ENCODE data around the gene TARS1. TPM values are rescaled to one million over a fixed set of nuclear protein-coding genes. Genes with fewer than 3 reads are reported as not detected.

The TARS1 gene
- total RNA-seq, 2 experiments from 2014 or later = 240 to 248 TPM

GRCh38 chr5:33474931-33475499 lies 34.2 kb downstream of the TARS1 start:
- Mint-ChIP-seq H3K27ac (no peak overlapping the region), H3K36me3 (peaks cover 65% of the 10 kb centered on the region), H3K4me3 (no peak overlapping the region), H3K4me1 (ENCODE audit: low read depth) (no peaks in the 10 kb centered on the region), H3K9me3 (peaks cover 12% of the 10 kb centered on the region), H3K27me3 (no peaks in the 10 kb centered on the region)
- intact Hi-C loops (cut with micrococcal nuclease) = no loop called here
- ChIA-PET CTCF (interaction anchor here (0.6 kb wide), 1 partner anchor 997 kb away, joined by 3 read pairs; no protein-coding TSS in a partner anchor), POLR2A (no interaction called here)
- DNase-seq = no peak

GRCh38 chr5:33475706-33476105 lies 34.9 kb downstream of the TARS1 start:
- no peak for DNase-seq
- H3K36me3 Mint-ChIP-seq = peaks cover 59% of the 10 kb centered on the region
- no peaks in the 10 kb centered on the region for H3K27me3 Mint-ChIP-seq
- POLR2A ChIA-PET = no interaction called here
- CTCF ChIA-PET = no interaction called here
- H3K27ac Mint-ChIP-seq = no peak overlapping the region
- H3K9me3 Mint-ChIP-seq = peaks cover 12% of the 10 kb centered on the region
- H3K4me3 Mint-ChIP-seq = no peak overlapping the region
- no peaks in the 10 kb centered on the region for H3K4me1 Mint-ChIP-seq (ENCODE audit: low read depth)
- intact Hi-C loops (cut with micrococcal nuclease) = no loop called here

GRCh38 chr5:33476992-33477391 lies 36.2 kb downstream of the TARS1 start:
- ChIA-PET POLR2A (no interaction called here), CTCF (no interaction called here)
- no peak for DNase-seq
- Mint-ChIP-seq H3K4me3 (no peak overlapping the region), H3K9me3 (peaks cover 12% of the 10 kb centered on the region), H3K36me3 (peaks cover 53% of the 10 kb centered on the region), H3K27ac (no peak overlapping the region), H3K4me1 (ENCODE audit: low read depth) (no peaks in the 10 kb centered on the region), H3K27me3 (no peaks in the 10 kb centered on the region)
- intact Hi-C loops (cut with micrococcal nuclease) = no loop called here

- no peaks in the 10 kb centered on the region for H3K27me3 Mint-ChIP-seq
- CTCF ChIA-PET = no interaction called here
- no peak overlapping the region for H3K27ac Mint-ChIP-seq
- H3K4me1 Mint-ChIP-seq (ENCODE audit: low read depth) = no peaks in the 10 kb centered on the region
- no peak for DNase-seq
- H3K4me3 Mint-ChIP-seq = no peak overlapping the region
- POLR2A ChIA-PET = no interaction called here
- peaks cover 12% of the 10 kb centered on the region for H3K9me3 Mint-ChIP-seq
- H3K36me3 Mint-ChIP-seq = peaks cover 46% of the 10 kb centered on the region
- intact Hi-C loops (cut with micrococcal nuclease) = no loop called here
These were observed 37.1 kb downstream of the TARS1 start for GRCh38 chr5:33477816-33478215.

- intact Hi-C loops (cut with micrococcal nuclease) = no loop called here
- no peak for DNase-seq
- ChIA-PET POLR2A (no interaction called here), CTCF (no interaction called here)
- Mint-ChIP-seq H3K27me3 (no peaks in the 10 kb centered on the region), H3K9me3 (peaks cover 4% of the 10 kb centered on the region), H3K4me3 (no peak overlapping the region), H3K36me3 (peaks cover 37% of the 10 kb centered on the region), H3K27ac (no peak overlapping the region), H3K4me1 (ENCODE audit: low read depth) (no peaks in the 10 kb centered on the region)
These were observed 38.5 kb downstream of the TARS1 start for GRCh38 chr5:33479311-33479710.

- Mint-ChIP-seq H3K9me3 (no peaks in the 10 kb centered on the region), H3K4me3 (no peak overlapping the region), H3K36me3 (peaks cover 22% of the 10 kb centered on the region), H3K27me3 (no peaks in the 10 kb centered on the region), H3K27ac (no peak overlapping the region), H3K4me1 (ENCODE audit: low read depth) (no peaks in the 10 kb centered on the region)
- POLR2A ChIA-PET = no interaction called here
- CTCF ChIA-PET = no interaction called here
- intact Hi-C loops (cut with micrococcal nuclease) = no loop called here
- no peak for DNase-seq
These were observed 40.1 kb downstream of the TARS1 start for GRCh38 chr5:33480876-33481275.

- POLR2A ChIA-PET = no interaction called here
- no peaks in the 10 kb centered on the region for H3K9me3 Mint-ChIP-seq
- no peaks in the 10 kb centered on the region for H3K4me1 Mint-ChIP-seq (ENCODE audit: low read depth)
- H3K27ac Mint-ChIP-seq = no peak overlapping the region
- DNase-seq = no peak
- no peak overlapping the region for H3K4me3 Mint-ChIP-seq
- H3K36me3 Mint-ChIP-seq = peaks cover 11% of the 10 kb centered on the region
- CTCF ChIA-PET = no interaction called here
- no peaks in the 10 kb centered on the region for H3K27me3 Mint-ChIP-seq
- intact Hi-C loops (cut with micrococcal nuclease) = no loop called here
These were observed 41.6 kb downstream of the TARS1 start for GRCh38 chr5:33482335-33482734.

- Mint-ChIP-seq H3K27ac (no peak overlapping the region), H3K9me3 (no peaks in the 10 kb centered on the region), H3K27me3 (no peaks in the 10 kb centered on the region), H3K4me1 (ENCODE audit: low read depth) (no peaks in the 10 kb centered on the region), H3K4me3 (no peak overlapping the region), H3K36me3 (peaks cover 4% of the 10 kb centered on the region)
- intact Hi-C loops (cut with micrococcal nuclease) = no loop called here
- no peak for DNase-seq
- CTCF ChIA-PET = no interaction called here
- POLR2A ChIA-PET = interaction anchor here (0.6 kb wide), 1 partner anchor 17 kb away, joined by 5 read pairs; no protein-coding TSS in a partner anchor
These were observed 46.5 kb downstream of the TARS1 start for GRCh38 chr5:33487236-33487635.

GRCh38 chr5:33488558-33489355 lies 48.0 kb downstream of the TARS1 start:
- Mint-ChIP-seq H3K9me3 (no peaks in the 10 kb centered on the region), H3K36me3 (no peaks in the 10 kb centered on the region), H3K4me1 (ENCODE audit: low read depth) (no peaks in the 10 kb centered on the region), H3K27me3 (no peaks in the 10 kb centered on the region), H3K27ac (no peak overlapping the region), H3K4me3 (no peak overlapping the region)
- CTCF ChIA-PET = no interaction called here
- DNase-seq = no peak
- intact Hi-C loops (cut with micrococcal nuclease) = no loop called here
- POLR2A ChIA-PET = no interaction called here

- DNase-seq = no peak
- CTCF ChIA-PET = no interaction called here
- Mint-ChIP-seq H3K36me3 (no peaks in the 10 kb centered on the region), H3K4me3 (no peak overlapping the region), H3K4me1 (ENCODE audit: low read depth) (peaks cover 2% of the 10 kb centered on the region), H3K27me3 (no peaks in the 10 kb centered on the region), H3K27ac (no peak overlapping the region), H3K9me3 (no peaks in the 10 kb centered on the region)
- intact Hi-C loops (cut with micrococcal nuclease) = no loop called here
- POLR2A ChIA-PET = no interaction called here
These were observed 48.8 kb downstream of the TARS1 start for GRCh38 chr5:33489481-33490067.

GRCh38 chr5:33490071-33490665 lies 49.4 kb downstream of the TARS1 start:
- H3K4me1 Mint-ChIP-seq (ENCODE audit: low read depth) = peaks cover 2% of the 10 kb centered on the region
- no peaks in the 10 kb centered on the region for H3K9me3 Mint-ChIP-seq
- intact Hi-C loops (cut with micrococcal nuclease) = no loop called here
- no peak for DNase-seq
- H3K36me3 Mint-ChIP-seq = no peaks in the 10 kb centered on the region
- POLR2A ChIA-PET = no interaction called here
- no peaks in the 10 kb centered on the region for H3K27me3 Mint-ChIP-seq
- no peak overlapping the region for H3K4me3 Mint-ChIP-seq
- CTCF ChIA-PET = no interaction called here
- no peak overlapping the region for H3K27ac Mint-ChIP-seq

- H3K36me3 Mint-ChIP-seq = no peaks in the 10 kb centered on the region
- intact Hi-C loops (cut with micrococcal nuclease) = no loop called here
- POLR2A ChIA-PET = no interaction called here
These were observed 51.2 kb downstream of the TARS1 start for GRCh38 chr5:33491941-33492340.

More at GRCh38 chr5:33491941-33492340, 51.2 kb downstream of the TARS1 start:
- no peak for DNase-seq
- CTCF ChIA-PET = no interaction called here
- Mint-ChIP-seq H3K27ac (no peak overlapping the region), H3K9me3 (no peaks in the 10 kb centered on the region), H3K4me1 (ENCODE audit: low read depth) (peaks cover 2% of the 10 kb centered on the region), H3K4me3 (no peak overlapping the region), H3K27me3 (no peaks in the 10 kb centered on the region)
